Hematopoietic multipotent progenitor cell treated with erythropoietin and hydrocortisone succinate and interleukin-3 and kit ligand, for 17 days (in vitro differentiated cells): ENCODE results near the gene AIMP1.
A peak's percentile ranks its signal among the peaks of the same experiment; 100 is the strongest.
"Not testable (repeated sequence)": the region's sequence is repeated elsewhere in the genome, so short reads cannot be mapped to it uniquely, and the experiment has no call there.

ENCODE experiments used
- DNase-seq: peaks from one replicate; pipeline ENCODE4 v3.0.0-alpha.2; 2015; ENCODE audit warnings: low spot score

The AIMP1 gene

DNA sequence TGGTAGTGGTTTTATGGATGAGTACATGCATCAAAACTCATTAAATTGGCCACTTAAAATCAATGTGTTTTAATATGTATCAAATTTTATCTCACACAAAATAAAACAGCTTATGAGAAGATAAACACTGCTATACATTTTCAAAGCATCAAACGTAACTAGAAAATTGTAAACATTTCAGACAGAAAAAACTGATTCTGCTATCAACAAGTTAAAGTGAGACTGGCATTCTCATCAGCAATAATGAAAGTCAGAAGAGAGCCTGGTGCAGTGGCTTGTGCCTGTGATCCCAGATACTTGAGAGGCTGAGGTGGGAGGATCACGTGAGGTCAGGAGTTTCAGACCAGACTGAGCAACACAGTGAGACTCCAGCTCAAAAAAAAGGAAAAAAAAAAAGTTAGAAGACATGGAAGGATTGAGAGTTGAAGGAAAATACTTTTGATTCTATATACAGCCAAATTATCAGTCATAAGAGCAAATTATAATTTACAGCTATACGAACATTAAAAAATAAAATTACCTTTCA, 3.3 kb upstream of the AIMP1 start:
- no peak for DNase-seq

DNA sequence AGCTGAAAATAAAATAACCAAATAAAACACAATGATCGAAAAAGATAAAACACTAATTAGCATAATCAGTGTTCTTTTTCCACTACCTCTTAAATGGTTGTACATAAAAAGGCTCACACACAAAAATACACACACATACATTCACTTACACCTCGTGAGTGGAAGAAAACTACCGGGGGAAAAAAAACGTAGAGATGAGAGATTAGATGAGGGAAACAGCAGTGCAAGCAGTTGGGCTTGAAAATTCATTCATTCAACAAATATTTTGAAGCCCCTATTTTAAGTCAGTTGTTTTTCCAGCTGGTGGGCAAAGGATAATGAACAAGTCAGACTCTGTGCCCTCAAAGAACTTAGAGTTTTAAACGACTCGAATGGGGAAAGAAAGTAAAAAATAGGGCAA, 1.4 kb upstream of the AIMP1 start:
- DNase-seq = peak; percentile 8

DNA sequence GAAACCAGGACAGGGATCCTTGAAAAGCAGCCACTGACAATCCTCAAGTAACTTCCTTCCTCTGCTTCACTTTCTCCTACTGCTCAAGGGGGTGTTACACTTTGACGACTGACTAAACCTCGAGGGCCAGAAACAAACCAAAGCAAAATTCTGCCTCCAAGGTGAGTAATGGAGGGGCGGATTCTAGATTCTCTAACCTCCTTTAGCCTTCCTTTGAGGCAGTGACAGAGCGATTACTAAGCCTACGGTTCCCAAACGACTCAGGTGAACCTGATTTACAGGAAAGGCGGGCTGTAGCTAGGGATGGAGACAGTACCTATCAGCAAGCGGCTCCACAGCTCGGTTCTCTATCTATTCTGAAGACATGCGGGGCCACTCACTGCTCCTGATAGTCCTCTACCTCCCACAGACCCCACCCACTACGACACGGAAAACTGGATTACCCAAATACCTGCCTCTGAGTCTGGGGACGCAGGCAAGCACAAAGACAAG, 828 bp upstream of the AIMP1 start:
- no peak for DNase-seq

DNA sequence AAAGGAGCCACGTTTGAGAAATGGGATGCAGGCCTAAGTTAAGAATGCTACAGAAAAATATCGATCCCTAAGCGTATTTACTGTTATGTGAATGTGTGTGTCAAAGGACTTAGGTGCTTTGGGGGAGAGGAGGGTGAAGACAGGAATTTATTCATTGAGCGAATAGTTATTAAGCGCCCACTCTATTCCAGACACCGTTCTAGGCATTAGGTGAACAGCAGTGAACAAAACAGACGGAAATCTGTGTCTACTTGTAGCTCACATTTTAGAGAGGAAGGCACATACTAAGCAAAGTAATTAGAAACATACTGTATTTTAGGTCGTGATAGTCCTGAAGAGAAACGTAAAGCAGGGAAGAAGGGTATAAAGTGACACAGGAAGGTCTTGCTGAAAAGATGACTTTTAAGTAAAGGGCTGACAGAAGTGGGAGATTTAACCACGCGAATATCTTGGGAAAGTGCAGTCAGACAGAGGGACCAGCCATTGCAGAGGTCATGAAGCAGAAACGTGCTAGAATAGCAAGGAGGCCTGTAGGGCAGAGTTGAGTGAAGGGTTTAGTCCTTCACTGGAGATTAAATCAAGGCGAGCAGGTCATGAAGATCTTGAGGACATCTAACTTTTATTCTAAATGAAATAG, 541 bp downstream of the AIMP1 start:
- no peak for DNase-seq

DNA sequence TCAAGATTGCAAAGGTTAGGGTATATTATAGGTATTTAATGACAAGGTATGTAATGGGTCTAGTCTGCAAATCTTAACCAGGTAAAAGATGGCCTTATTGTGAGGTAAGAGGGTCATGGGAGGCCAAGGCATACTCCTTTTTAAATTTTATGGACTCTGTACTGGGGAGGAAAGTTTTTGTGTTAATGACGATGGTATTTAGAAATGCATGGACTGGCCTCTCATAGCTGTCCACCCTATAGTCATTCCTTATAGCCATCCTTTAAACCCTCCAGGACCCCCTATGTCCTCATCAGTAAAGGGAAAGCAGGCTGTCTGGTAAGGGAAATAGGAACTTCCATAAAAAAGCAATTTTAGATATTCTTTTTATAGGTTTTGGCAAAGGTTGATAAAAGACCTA, 1.5 kb downstream of the AIMP1 start:
- DNase-seq = no peak

DNA sequence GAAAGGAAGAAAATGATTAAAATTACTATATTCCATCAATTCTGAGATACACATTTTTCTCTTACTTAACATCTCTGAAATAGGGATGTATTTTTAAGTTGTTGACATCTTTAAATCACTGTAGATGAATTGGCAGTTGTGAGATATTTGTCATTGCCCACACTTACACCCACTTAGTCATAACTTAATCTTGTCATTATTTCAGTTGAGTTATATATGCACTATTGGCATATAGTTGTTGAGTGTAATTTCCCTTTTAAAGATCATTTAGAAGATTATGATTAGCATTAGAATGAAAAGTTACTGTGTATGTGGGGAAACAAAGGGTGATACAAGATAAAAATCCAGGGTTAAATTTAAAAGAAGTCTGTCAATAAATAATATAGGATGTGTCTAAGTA, 2.2 kb downstream of the AIMP1 start:
- no peak for DNase-seq

DNA sequence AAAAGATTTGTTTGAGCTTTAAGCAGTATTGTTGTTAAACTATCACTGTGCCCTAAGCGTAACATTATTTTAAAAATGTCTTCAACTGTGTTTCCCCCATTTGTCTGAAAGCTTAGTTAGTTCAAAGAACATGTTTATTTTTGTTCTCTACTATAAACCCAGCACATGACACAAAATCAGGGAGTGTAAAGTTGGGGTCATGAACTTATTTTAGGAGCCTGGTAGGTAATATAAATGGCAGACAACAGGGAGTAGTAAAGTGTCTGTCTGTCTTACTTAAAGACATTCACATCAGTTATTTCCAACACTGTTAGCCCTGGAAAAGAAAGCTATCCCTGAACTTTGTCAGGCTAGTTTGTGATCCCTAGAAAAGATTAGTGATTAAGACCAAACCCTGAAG, 3.9 kb downstream of the AIMP1 start:
- DNase-seq = no peak

DNA sequence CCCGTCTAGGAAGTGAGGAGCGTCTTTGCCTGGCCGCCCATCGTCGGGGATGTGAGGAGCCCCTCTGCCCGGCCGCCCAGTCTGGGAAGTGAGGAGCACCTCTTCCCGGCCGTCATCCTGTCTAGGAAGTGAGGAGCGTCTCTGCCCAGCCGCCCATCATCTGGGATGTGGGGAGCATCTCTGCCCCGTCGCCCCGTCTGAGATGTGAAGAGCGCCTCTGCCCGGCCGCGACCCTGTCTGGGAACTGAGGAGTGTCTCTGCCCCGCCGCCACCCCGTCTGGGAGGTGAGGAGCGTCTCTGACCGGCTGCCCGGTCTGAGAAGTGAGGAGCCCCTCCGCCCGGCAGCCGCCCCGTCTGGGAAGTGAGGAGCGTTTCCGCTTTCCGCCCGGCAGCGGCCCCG, 4.8 kb downstream of the AIMP1 start:
- DNase-seq = not testable (repeated sequence)

DNA sequence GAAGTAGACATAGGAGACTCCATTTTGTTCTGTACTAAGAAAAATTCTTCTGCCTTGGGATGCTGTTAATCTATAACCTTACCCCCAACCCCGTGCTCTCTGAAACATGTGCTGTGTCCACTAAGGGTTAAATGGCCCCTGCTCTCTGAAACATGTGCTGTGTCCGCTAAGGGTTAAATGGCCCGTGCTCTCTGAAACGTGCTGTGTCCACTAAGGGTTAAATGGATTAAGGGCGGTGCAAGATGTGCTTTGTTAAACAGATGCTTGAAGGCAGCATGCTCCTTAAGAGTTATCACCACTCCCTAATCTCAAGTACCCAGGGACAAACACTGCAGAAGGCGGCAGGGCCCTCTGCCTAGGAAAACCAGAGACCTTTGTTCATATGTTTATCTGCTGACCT, 5.5 kb downstream of the AIMP1 start:
- not testable (repeated sequence) for DNase-seq

DNA sequence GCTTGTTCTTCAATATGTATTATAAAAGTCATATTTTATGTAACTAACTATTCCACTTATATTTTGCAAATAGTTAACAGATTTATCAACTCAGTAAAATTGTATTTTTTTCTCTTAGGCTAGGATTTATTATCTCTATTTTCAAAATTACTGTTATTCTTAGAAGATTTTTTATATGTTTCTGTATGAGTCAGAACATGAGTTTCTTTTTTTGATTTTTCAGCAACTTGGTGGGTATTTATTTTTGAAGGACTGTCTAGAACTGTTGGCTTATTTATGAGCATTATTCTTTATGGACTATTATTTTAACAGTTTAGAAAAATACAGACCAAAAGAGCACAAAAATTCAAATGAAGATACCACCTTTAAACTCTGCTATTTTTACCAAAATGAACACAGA, 6.8 kb downstream of the AIMP1 start:
- no peak for DNase-seq

DNA sequence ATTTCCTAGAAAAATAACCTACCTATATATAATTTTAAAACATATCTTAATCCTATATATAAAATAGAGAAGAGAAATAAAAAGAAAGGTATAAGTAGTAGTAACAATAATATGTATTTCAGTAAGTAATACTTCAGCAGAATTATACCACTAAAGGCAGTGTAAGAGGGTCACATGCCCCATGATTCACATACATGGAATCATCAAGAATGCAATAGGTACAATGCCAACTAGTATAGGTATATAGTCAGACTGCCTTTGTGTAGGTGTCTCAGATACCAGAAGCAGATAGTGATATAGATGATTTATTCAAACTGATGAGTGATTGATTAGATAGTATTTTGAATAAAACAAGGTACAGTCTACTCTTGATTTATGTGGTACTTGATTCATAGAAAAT, 9.4 kb downstream of the AIMP1 start:
- no peak for DNase-seq

DNA sequence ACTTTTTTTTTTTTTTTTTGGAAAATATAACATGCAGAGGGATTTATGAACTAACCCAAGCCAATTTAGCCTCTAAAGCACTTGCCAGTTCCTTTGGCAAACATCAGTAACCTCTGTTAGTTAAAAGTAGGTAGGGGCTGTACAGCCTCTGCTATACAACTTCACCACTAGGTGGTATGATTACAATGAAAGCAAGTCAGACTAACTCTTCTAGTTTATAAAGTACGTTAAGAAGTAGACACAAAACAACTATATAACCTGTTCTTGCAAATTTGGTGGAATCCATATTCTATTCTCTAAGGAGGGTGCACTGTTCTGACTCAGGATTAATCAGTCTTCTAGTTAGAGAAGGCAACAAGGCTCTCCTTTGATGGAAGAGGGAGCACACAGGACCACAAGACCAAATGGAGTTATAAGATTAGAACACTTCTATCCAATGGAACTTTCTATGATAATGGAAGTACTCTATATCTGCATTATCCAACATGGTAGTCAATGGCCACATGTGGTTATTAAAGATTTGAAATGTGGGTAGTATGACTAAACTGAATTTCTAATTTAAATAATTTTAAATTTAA, 12.8 kb downstream of the AIMP1 start:
- DNase-seq = peak; percentile 16

DNA sequence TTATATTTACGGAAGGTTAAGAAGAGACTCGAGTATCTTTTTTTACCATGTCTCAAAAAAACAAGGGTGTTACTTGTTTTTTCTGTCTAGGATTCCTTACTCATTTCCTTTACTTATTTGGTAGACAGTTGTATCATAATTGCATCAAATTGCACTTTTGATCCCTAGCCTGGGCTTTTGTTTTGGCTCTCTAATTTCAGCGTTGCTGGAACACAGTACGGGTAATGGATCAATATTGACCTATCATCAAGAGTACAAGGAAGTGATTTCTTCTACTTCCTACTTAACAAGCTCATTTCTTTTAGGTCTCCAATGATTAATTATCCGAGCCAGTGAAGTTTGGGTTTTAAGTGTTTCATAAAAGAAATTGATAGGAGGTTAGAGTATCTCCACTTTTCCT, 16.8 kb downstream of the AIMP1 start:
- DNase-seq = no peak

DNA sequence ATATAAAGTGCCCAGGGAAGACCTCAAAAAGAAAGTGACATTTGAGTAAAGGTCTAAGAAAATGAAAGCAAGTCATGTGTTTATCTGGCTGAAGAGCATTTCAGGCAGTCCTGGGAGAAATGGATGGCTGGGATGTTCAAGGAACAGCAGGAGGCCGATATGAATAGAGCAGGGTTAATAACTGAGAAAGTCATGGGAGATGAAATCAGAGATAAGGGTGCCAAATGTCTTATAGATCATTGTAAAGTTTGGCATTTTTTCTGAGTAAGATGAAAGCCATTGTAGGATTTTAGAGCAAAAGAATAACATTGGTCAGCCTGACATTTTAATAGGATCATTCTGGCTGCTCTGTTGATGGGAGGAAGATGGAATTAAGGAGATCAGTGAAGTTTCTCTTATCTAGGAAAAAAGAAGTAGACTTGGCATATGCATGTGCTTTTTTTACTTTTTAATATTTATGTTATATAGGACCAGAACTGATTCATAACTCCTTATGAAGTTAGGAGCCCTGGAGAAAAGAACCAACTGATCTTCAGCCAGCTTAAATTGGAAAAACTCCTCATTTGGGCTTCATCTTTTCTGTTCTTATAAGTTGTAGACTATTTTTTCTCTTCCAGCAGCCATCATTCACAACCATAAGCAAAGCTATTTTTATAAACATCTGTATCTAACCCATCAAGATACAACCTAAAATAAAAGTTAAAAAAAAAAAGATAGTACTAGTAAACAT, 18.6 kb downstream of the AIMP1 start:
- DNase-seq = no peak

DNA sequence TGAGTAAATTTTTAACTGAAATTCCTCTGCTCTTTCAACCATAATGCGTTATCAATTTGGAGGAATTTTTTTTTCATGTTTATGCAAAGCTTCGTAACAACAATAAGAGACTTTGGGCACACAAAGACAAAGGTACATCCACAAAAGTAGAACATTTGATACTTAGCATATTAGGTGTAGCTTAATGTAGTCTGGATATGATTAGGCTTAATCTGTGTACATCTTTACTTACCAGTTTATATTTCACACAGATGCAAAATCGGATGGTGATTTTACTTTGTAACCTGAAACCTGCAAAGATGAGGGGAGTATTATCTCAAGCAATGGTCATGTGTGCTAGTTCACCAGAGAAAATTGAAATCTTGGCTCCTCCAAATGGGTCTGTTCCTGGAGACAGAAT, 20.3 kb downstream of the AIMP1 start:
- DNase-seq = no peak

DNA sequence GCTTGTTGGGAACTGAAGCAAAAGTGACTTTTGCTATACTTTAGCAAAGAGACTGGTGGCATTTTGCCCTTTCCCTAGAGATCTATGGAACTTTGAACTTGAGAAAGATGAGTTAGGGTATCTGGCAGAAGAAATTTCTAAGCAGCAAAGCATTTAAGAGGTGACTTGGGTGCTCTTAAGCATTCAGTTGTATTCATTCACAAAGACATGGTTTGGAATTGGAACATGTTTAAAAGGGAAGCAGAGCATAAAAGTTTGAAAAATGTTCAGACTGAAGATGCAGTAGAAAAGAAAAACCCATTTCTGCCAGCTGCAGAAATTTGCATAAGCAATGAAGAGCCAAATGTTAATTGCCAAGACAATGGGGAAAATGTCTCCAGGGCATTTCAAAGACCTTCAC, 21.6 kb downstream of the AIMP1 start:
- no peak for DNase-seq

DNA sequence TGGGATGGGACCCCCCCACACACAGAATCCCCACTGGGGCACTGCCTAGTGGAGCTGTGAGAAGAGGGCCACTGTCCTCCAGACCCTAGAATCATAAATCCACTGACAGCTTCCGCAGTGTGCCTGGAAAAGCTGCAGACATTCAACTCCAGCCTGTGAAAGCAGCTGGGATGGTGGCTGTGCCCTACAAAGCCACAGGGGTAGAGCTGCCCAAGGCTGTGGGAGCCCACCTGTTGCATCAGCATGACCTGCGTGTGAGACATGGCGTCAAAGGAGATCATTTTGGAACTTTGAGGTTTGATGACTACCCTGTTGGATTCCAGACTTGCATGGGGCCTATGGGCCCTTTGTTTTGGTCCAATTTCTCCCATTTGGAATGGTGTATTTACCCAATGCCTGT, 22.3 kb downstream of the AIMP1 start:
- DNase-seq = no peak

DNA sequence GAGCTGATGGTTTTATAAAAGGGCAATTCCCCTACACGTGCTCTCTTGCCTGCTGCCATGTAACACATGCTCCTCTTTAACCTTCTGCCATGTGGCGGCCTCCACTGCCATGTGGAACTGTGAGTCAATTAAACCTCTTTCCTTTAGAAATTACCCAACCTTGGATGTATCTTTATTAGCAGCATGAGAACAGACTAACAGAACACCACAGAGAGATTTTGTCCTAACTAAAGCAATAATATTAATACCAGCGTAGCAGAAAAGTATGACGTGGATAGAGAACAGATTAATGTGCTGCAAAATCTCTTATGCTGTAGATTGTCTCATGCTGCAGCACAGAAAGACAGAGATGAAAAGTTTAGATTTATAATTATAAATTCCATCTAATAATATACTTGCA, 23.1 kb downstream of the AIMP1 start:
- DNase-seq = no peak

DNA sequence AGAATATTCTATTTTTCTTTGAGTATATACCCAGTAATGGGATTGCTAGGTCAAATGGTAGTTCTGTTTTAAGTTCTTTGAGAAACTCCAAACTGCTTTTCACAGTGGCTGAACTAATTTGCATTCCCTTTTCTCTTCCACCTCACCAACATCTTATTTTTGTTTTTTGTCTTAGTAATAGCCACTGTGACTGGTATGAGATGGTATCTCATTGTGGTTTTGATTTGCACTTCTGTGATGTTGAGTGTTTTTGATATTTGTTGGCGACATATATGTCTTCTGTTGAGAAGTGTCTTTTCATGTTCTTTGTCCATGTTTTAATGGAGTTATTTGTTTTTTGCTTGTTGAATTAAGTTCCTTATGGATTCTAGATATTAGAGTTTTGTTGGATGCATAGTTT, 24.4 kb downstream of the AIMP1 start:
- no peak for DNase-seq

DNA sequence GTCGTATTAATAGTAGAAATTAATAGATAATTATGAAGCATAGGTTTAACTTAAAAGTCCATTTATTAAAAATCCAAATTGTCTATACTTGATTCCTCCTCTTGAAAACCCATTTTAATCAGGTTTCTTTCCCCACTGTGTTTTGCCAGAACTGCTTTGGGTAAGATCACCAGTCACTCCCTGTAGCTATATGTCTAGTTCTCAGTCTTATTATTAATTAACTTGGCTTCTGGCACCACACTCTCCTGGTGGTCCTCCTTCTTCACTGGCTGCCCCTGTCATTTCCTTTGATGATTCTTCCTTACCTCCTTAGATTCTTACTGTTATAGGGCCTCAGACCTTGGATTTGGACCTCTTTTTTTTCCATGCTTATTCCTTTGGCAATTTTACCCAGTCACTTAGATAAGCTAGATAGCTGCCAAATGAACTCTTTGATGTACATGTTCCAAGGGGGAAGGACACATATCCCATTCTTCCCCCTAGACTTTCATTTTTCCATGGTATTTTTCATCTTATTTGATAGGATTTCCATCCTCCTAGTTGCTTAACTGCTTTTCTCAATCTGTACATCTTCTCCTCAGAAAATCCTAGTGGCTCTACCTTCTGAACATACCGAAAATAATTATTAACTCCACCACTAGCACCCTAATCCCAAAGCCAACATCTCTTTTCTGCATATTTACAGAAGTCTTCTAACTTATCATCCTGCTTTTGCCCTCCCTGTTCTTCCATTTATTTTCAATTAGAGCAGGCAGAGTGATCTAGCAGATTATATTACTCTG, 27.7 kb downstream of the AIMP1 start:
- no peak for DNase-seq

DNA sequence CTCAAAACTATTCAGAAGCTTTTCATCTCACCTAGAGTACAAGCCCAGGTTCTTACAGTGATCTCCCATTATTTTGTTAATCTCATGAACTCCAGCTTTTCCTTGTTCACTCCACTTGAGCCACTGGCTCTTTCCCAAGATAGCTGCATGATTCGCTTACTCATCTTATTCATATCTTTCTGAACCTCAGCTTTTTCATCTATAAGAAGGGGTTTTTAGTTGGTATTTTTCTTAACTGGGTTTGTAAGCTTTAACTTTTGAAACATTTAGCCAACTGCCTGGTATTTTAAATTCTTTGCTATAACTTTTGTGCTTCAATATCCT, 28.3 kb downstream of the AIMP1 start:
- DNase-seq = no peak

DNA sequence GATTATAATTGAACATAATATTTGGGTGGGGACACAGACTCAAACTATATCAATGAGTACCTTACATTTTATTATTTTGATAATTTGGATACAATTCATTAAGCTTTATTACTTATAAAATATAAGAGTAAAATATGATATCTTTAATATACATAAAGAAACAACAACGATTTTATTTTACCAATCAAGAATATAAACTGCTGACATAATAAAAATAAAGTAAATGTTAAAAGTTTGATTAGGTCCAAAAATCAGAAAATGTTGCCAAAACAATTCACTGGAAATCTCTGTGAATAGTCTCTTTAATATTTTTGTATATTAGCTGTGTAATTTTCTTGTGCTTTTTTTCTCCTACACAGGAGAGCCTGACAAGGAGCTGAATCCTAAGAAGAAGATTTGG, 30.8 kb downstream of the AIMP1 start:
- DNase-seq = no peak

DNA sequence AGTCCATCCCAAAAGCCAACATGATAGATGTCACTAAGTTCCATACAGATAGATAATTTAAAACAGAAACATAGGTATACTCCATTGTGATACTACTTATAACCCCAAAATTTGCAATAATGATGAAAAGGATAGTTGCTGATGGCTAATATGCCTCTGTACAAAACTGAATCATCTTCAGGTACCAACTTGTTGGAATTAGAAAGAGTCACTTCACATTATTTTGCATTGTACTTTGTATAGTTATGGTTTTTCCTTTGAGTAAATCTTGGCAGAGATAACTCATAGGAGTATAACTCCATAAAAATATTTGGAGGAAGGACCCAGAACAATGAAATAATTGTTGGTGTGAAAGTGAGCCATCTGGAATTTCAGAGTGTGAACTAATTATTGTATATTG, 34.7 kb downstream of the AIMP1 start:
- no peak for DNase-seq
